Stimulated activated CD4-positive, alpha-beta T cell treated with anti-CD3 and anti-CD28 coated beads, TNF-alpha, amount 100 ng/mL, for 1 hour (primary cell): ENCODE data around the gene DDX3X.
"Not testable (repeated sequence)": the region's sequence is repeated elsewhere in the genome, so short reads cannot be mapped to it uniquely, and the experiment has no call there.

Experiments used
- DNase-seq, 3 donors: peaks; one replicate each; pipeline ENCODE4 v3.0.0-alpha.2; 2020; ENCODE audit warnings: low read depth in 3 of 3, low spot score in 1 of 3

Gene DDX3X

GRCh38 chrX:41333744-41334362 lies at the start of gene DDX3X:
DDX3X (plus strand) TSS chrX:41334162; CDS start chrX:41334253, 91 bp downstream.
- DNase-seq: peak; percentile 63 to 94 (median 65)

- not testable (repeated sequence) for DNase-seq
Measured at GRCh38 chrX:41285928-41286327, 48.0 kb upstream of the DDX3X start.

GRCh38 chrX:41288641-41289040 lies 45.3 kb upstream of the DDX3X start:
- no peak for DNase-seq

- DNase-seq: no peak
Measured at GRCh38 chrX:41289095-41289494, 44.9 kb upstream of the DDX3X start.

GRCh38 chrX:41291309-41291708 lies 42.7 kb upstream of the DDX3X start:
- DNase-seq: no peak

- no peak for DNase-seq
Measured at GRCh38 chrX:41293269-41293668, 40.7 kb upstream of the DDX3X start.

GRCh38 chrX:41300758-41301437 lies 33.1 kb upstream of the DDX3X start:
- DNase-seq: no peak

- DNase-seq: no peak
Measured at GRCh38 chrX:41301438-41301824, 32.5 kb upstream of the DDX3X start.

- DNase-seq: no peak
Measured at GRCh38 chrX:41302370-41302769, 31.6 kb upstream of the DDX3X start.

- no peak for DNase-seq
Measured at GRCh38 chrX:41303013-41303412, 30.9 kb upstream of the DDX3X start.

GRCh38 chrX:41304178-41304577 lies 29.8 kb upstream of the DDX3X start:
- DNase-seq: no peak

- no peak for DNase-seq
Measured at GRCh38 chrX:41308884-41309647, 24.9 kb upstream of the DDX3X start.

GRCh38 chrX:41312786-41313185 lies 21.2 kb upstream of the DDX3X start:
- no peak for DNase-seq

GRCh38 chrX:41313419-41313818 lies 20.5 kb upstream of the DDX3X start:
- no peak for DNase-seq

GRCh38 chrX:41314204-41314603 lies 19.8 kb upstream of the DDX3X start:
- DNase-seq: no peak

GRCh38 chrX:41314881-41315280 lies 19.1 kb upstream of the DDX3X start:
- DNase-seq: no peak

- DNase-seq: not testable (repeated sequence)
Measured at GRCh38 chrX:41316266-41316665, 17.7 kb upstream of the DDX3X start.

GRCh38 chrX:41317477-41318208 lies 16.3 kb upstream of the DDX3X start:
- no peak for DNase-seq

- no peak for DNase-seq
Measured at GRCh38 chrX:41320393-41320792, 13.6 kb upstream of the DDX3X start.

GRCh38 chrX:41322821-41323603 lies 10.9 kb upstream of the DDX3X start:
- no peak for DNase-seq

GRCh38 chrX:41326431-41326830 lies 7.5 kb upstream of the DDX3X start:
- no peak for DNase-seq
